ENCODE measurements around the gene LEMD1.

GRCh38 chr1:205430696-205431305 lies 8.9 kb upstream of the LEMD1 start:
- TF ChIP-seq GATA2 (IDR thresholded peaks at IDR 0.05; ENCODE audit: low read depth, low read length): no peak
- TF ChIP-seq GATA3 (IDR thresholded peaks at IDR 0.05; ENCODE audit: low read depth, low read length): no peak

Data from SH-SY5Y (cell line).